Measurements from ENCODE around the gene RERE. TPM values are rescaled to one million over a fixed set of nuclear protein-coding genes. Genes with fewer than 3 reads are reported as not detected.

RERE gene
- polyA plus RNA-seq, 1 of the 3 experiments (the other 2 are of a cell fraction) = 8.1 TPM

- Histone ChIP-seq H3K27me3 (ENCODE audit: insufficient read depth) (no peaks in the 10 kb centered on the region), H3K27ac (ENCODE audit: low read depth in 2 of 2, low read length in 1 of 2) (no peak overlapping the region), H3K9me2 (no peaks in the 10 kb centered on the region), H3F3A (replicated peaks; ENCODE audit: insufficient read depth) (peaks cover 13% of the 10 kb centered on the region), H3K36me3 (replicated peaks in 1 of 2; ENCODE audit: control insufficient read depth in 1 of 2, insufficient read depth in 2 of 2, low read length in 1 of 2) (no peaks in the 10 kb centered on the region), H3K4me2 (no peak overlapping the region), H3K9me3 (no peaks in the 10 kb centered on the region), H4K20me1 (ENCODE audit: insufficient read depth) (no peaks in the 10 kb centered on the region), H3K4me1 (ENCODE audit: control insufficient read depth in 1 of 2, insufficient read depth in 2 of 2, low read depth in 1 of 2, low read length in 1 of 2) (peaks cover 10 to 20% of the 10 kb centered on the region in 2 experiments; a peak in 3 of 4 replicates), H3K4me3 (ENCODE audit: low read depth in 2 of 2, low read length in 1 of 2) (no peak overlapping the region), H2AFZ (ENCODE audit: low read depth) (no peak overlapping the region), H3K79me2 (ENCODE audit: insufficient read depth) (peaks cover 9% of the 10 kb centered on the region), H3K9ac (no peak overlapping the region)
- no peak for TF ChIP-seq MXI1 (IDR thresholded peaks at IDR 0.05; ENCODE audit: low read depth, low read length)
- TF ChIP-seq FOXJ3 (CRISPR knock-in tag; IDR thresholded peaks at IDR 0.05) = no peak
- no peak for TF ChIP-seq FOXM1 (IDR thresholded peaks at IDR 0.05; ENCODE audit: low read depth)
- ChIA-PET CTCF (interaction anchor here (1.0 to 1.6 kb wide), 3 partner anchors 10 to 412 kb away, joined by 3 to 5 read pairs (median 4); no protein-coding TSS in a partner anchor), POLR2A (interaction anchor here (0.6 kb wide), 1 partner anchor 45 kb away, joined by 4 read pairs; no protein-coding TSS in a partner anchor)
- DNase-seq = no peak
- WGBS (ENCODE audit: low lambda C conversion rate) = 76% methylated on average over 5 of the region's 5 CpGs
Measured at GRCh38 chr1:8427493-8427892, 389.9 kb downstream of the RERE start.

DNA sequence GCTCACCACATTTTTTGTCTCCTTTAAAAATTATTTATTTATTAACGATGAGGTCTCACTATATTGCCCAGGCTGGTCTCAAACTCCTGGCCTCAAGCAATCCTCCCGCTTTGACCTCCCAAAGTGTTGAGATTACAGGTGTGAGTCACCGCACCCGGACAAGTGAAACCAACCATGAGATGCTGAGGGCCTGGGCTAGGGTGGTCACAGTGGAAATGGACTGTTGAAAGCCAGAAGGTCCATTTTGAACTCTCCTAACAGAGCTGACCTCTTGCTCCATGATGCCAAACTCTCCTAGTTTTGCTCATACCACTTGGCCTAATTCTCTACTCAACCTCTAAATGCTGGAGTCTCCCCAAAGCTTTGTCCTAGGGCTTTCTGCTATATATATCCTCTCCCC is 390.4 kb downstream of the RERE start:
- ChIA-PET CTCF (interaction anchor here (1.0 to 1.3 kb wide), 2 partner anchors 15 to 412 kb away, joined by 3 to 4 read pairs; no protein-coding TSS in a partner anchor), POLR2A (no interaction called here)
- no peak for DNase-seq
- H3K9ac ChIP-seq = no peak overlapping the region
- H3F3A ChIP-seq (replicated peaks; ENCODE audit: insufficient read depth) = peaks cover 16% of the 10 kb centered on the region
- H2AFZ ChIP-seq (ENCODE audit: low read depth) = no peak overlapping the region
- H3K27ac ChIP-seq (ENCODE audit: low read depth in 2 of 2, low read length in 1 of 2) = no peak overlapping the region
- H3K9me2 ChIP-seq = no peaks in the 10 kb centered on the region
- H3K4me3 ChIP-seq (ENCODE audit: low read depth in 2 of 2, low read length in 1 of 2) = no peak overlapping the region
- H3K4me1 ChIP-seq (ENCODE audit: control insufficient read depth in 1 of 2, insufficient read depth in 2 of 2, low read depth in 1 of 2, low read length in 1 of 2) = peaks cover 10 to 24% of the 10 kb centered on the region in 2 experiments; a peak in 3 of 4 replicates
- peaks cover 14% of the 10 kb centered on the region for H3K79me2 ChIP-seq (ENCODE audit: insufficient read depth)
- no peaks in the 10 kb centered on the region for H3K27me3 ChIP-seq (ENCODE audit: insufficient read depth)
- no peaks in the 10 kb centered on the region for H3K36me3 ChIP-seq (replicated peaks in 1 of 2; ENCODE audit: control insufficient read depth in 1 of 2, insufficient read depth in 2 of 2, low read length in 1 of 2)
- 100% methylated on average over 4 of the region's 4 CpGs for WGBS (ENCODE audit: low lambda C conversion rate)
- H3K9me3 ChIP-seq = no peaks in the 10 kb centered on the region
- H4K20me1 ChIP-seq (ENCODE audit: insufficient read depth) = no peaks in the 10 kb centered on the region
- no peak for TF ChIP-seq CHD2 (IDR thresholded peaks at IDR 0.05; ENCODE audit: low read length, partially characterized antibody)
- H3K4me2 ChIP-seq = no peak overlapping the region

DNA sequence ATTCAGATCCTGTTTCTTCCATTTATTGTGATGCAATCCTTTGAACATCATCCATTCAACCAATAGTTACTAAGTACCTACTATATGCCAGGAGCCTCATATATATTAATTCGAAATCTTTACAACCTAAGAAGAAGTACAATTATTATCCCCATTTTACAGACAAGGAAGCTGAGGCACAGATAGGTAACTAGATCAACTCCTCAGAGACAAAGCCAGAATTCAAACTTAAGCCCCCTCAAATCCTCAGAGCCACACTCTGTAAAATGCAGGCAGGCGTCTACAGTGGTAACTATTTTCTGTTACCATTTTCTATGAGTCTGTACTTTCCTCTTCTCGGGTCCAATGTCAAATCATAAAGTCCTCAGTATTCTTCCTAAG is 391.7 kb downstream of the RERE start:
- Histone ChIP-seq H3K79me2 (ENCODE audit: insufficient read depth) (peaks cover 26% of the 10 kb centered on the region), H3K9me3 (no peaks in the 10 kb centered on the region), H3K36me3 (replicated peaks in 1 of 2; ENCODE audit: control insufficient read depth in 1 of 2, insufficient read depth in 2 of 2, low read length in 1 of 2) (peaks cover 0 to 6% of the 10 kb centered on the region in 2 experiments), H2AFZ (ENCODE audit: low read depth) (no peak overlapping the region), H3K9ac (no peak overlapping the region), H3K27me3 (ENCODE audit: insufficient read depth) (no peaks in the 10 kb centered on the region), H3K4me1 (ENCODE audit: control insufficient read depth in 1 of 2, insufficient read depth in 2 of 2, low read depth in 1 of 2, low read length in 1 of 2) (peaks cover 14 to 30% of the 10 kb centered on the region in 2 experiments; a peak in 3 of 4 replicates), H3K4me2 (no peak overlapping the region), H3K4me3 (ENCODE audit: low read depth in 2 of 2, low read length in 1 of 2) (no peak overlapping the region), H4K20me1 (ENCODE audit: insufficient read depth) (peaks cover 4% of the 10 kb centered on the region; the same call in 1 of the 2 replicates), H3K9me2 (no peaks in the 10 kb centered on the region), H3K27ac (ENCODE audit: low read depth in 2 of 2, low read length in 1 of 2) (no peak overlapping the region), H3F3A (replicated peaks; ENCODE audit: insufficient read depth) (peaks cover 18% of the 10 kb centered on the region)
- WGBS (ENCODE audit: low lambda C conversion rate) = 96% methylated on average over 3 of the region's 3 CpGs
- no peak for TF ChIP-seq ELF1 (IDR thresholded peaks at IDR 0.05)
- ChIA-PET POLR2A (no interaction called here), CTCF (interaction anchor here (1.0 kb wide), 1 partner anchor 246 kb away, joined by 3 read pairs; no protein-coding TSS in a partner anchor)
- DNase-seq = no peak

All from SK-N-SH (cell line).